NCI-H526 (cell line): ENCODE results near the gene ATP10A.

Experiments
- DNase-seq, 2 experiments: peaks; one replicate each; lab custom pipeline; 2025; lab: John Stamatoyannopoulos, UW

ATP10A gene

GRCh38 chr15:25812845-25813244, 50.3 kb downstream of the ATP10A start:
- no peak for DNase-seq

- DNase-seq, result no peak
Measured at GRCh38 chr15:25812073-25812472, 51.1 kb downstream of the ATP10A start.

GRCh38 chr15:25811481-25811906, 51.6 kb downstream of the ATP10A start:
- no peak for DNase-seq

- DNase-seq, result no peak
Measured at GRCh38 chr15:25810631-25811091, 52.5 kb downstream of the ATP10A start.

GRCh38 chr15:25810154-25810553, 53.0 kb downstream of the ATP10A start:
- no peak for DNase-seq

- no peak for DNase-seq
Measured at GRCh38 chr15:25807063-25807462, 56.1 kb downstream of the ATP10A start.

- no peak for DNase-seq
Measured at GRCh38 chr15:25805031-25805430, 58.1 kb downstream of the ATP10A start.

- no peak for DNase-seq
Measured at GRCh38 chr15:25804451-25804850, 58.7 kb downstream of the ATP10A start.

- no peak for DNase-seq
Measured at GRCh38 chr15:25803541-25803940, 59.6 kb downstream of the ATP10A start.

- no peak for DNase-seq
Measured at GRCh38 chr15:25803036-25803435, 60.1 kb downstream of the ATP10A start.

- no peak for DNase-seq
Measured at GRCh38 chr15:25802285-25802830, 60.8 kb downstream of the ATP10A start.

- DNase-seq, result no peak
Measured at GRCh38 chr15:25801586-25802284, 61.4 kb downstream of the ATP10A start.

GRCh38 chr15:25800761-25801515, 62.2 kb downstream of the ATP10A start:
- no peak for DNase-seq

- no peak for DNase-seq
Measured at GRCh38 chr15:25799906-25800700, 63.0 kb downstream of the ATP10A start.

- no peak for DNase-seq
Measured at GRCh38 chr15:25797936-25798901, 64.9 kb downstream of the ATP10A start.

- no peak for DNase-seq
Measured at GRCh38 chr15:25797511-25797935, 65.6 kb downstream of the ATP10A start.

- DNase-seq, result no peak
Measured at GRCh38 chr15:25797035-25797434, 66.1 kb downstream of the ATP10A start.

- no peak for DNase-seq
Measured at GRCh38 chr15:25796395-25796794, 66.7 kb downstream of the ATP10A start.

- DNase-seq, result no peak
Measured at GRCh38 chr15:25795712-25796111, 67.4 kb downstream of the ATP10A start.

- DNase-seq, result no peak
Measured at GRCh38 chr15:25795061-25795460, 68.1 kb downstream of the ATP10A start.
